Stomach (tissue), 9 donors: ENCODE data around the gene FHOD3. TPM values are rescaled to one million over a fixed set of nuclear protein-coding genes. Genes with fewer than 3 reads are reported as not detected.

Experiments used
- DNase-seq, 2 donors: peaks; one replicate each; pipeline versions ENCODE4 v3.0.0 to v3.0.0-alpha.2; 2013 to 2019
- H3K27ac ChIP-seq, 5 donors: fragments of 200-600 bp in 4 of 5; sonication (generic) in 4 of 5; one replicate each; pipeline ENCODE4 v1.5.1; 2013 to 2019; ENCODE audit warnings: mild to moderate bottlenecking in 1 of 5, moderate library complexity in 1 of 5
- H3K27me3 ChIP-seq, 3 donors: fragments of 200-600 bp; sonication (generic); one replicate each; pipeline ENCODE4 v1.5.1; 2017 to 2019; ENCODE audit warnings: mixed run types in 1 of 3
- H3K36me3 ChIP-seq, 4 donors: fragments of 200-600 bp; sonication (generic); 1 replicate in 3 of 4; 2 replicates in 1 of 4; pipeline ENCODE4 v1.5.1; 2016 to 2019
- H3K4me1 ChIP-seq, 4 donors: fragments of 200-600 bp; sonication (generic); one replicate each; pipeline ENCODE4 v1.5.1; 2016 to 2019
- H3K4me3 ChIP-seq, 4 donors: fragments of 200-600 bp; sonication (generic) in 3 of 4; one replicate each; pipeline ENCODE4 v1.5.1; 2016 to 2019; ENCODE audit warnings: mild to moderate bottlenecking in 1 of 4
- H3K9me3 ChIP-seq, 4 donors: fragments of 200-600 bp; sonication (generic); one replicate each; pipeline ENCODE4 v1.5.1; 2016 to 2019
- EP300 ChIP-seq: sonication (generic); formaldehyde crosslinking; IDR thresholded peaks from one replicate; pipeline ENCODE4 v1.6.1; 2017; ENCODE audit warnings: antibody characterized with exemption
- POLR2A ChIP-seq, 4 donors: fragments of 450-650 bp; IDR thresholded peaks; one replicate each; pipeline ENCODE4 v1.6.1; 2016; ENCODE audit warnings: antibody characterized with exemption in 4 of 4, control low read depth in 2 of 4, mild to moderate bottlenecking in 1 of 4, moderate library complexity in 1 of 4
- POLR2AphosphoS5 ChIP-seq, 3 donors: sonication (generic); formaldehyde crosslinking; IDR thresholded peaks; one replicate each; pipeline ENCODE4 v1.6.1; 2016; ENCODE audit warnings: antibody characterized with exemption in 3 of 3
- WGBS, 5 donors: extraction: QIAGEN DNeasy Blood & Tissue Kit in 3 of 5; methylation state at CpG; one replicate each; pipeline versions ENCODE4 v1.1.5 to v1.1.7; 2013 to 2018; 5-methylcytosine and 5-hydroxymethylcytosine counted together
- intact Hi-C: fragments of 100-400 bp; cut with DNase I; formaldehyde crosslinking; loops from one replicate; pipeline ENCODE4 v1.15.1; 2023; ENCODE audit warnings: low total_unique reads
- polyA plus RNA-seq, 3 donors: library from polyadenylated mRNA; stranded (reverse); fragments of 200-250 nt; gene quantifications; one replicate each; pipeline ENCODE4 v1.2.3, GENCODE V29; 2013
- total RNA-seq, 5 donors: library from RNA; depleted of rRNA; stranded (reverse); fragments of >200 nt; gene quantifications; one replicate each; pipeline versions ENCODE4 v1.1.0 to v1.2.3, GENCODE V29; 2014 to 2016
- TF ChIP-seq, protein P1 (sequence below), 7 experiments: fragments of 450-650 bp in 4 of 7; fragments of 200-600 bp in 3 of 7; sonication (generic) in 3 of 7; IDR thresholded peaks; one replicate each; pipeline ENCODE4 v1.5.1; 2016 to 2019; ENCODE audit warnings: antibody characterized with exemption in 7 of 7, control low read depth in 2 of 7, mild to moderate bottlenecking in 1 of 7
- donor health status: healthy with polysubstance abuse.
- donor health status: Bipolar disorder and iron deficiency.
- donor health status: healthy.

The FHOD3 gene
- total and polyA plus RNA-seq, 8 donors: under 0.01 to 9.1 (median 4.6) TPM

DNA sequence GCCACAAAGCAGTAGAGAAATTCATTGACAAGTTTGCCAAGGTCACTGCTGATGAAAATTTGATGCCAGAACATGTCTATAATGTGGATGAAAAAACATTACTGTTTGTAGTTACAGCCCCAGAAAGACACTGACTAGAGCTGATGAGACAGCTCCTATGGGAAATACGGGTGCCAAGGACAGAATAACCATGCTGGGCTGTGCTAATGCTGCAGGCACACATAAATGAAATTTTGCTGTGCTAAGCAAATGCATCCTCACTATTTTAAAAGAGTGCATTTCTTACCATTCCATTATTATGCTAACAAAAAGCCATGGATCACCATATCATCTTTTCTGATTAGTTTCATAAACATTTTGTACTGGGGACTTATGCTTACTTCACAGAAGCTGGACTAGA is 208.2 kb downstream of the FHOD3 start:
- Histone ChIP-seq H3K4me1 (no peaks in the 10 kb centered on the region), H3K9me3 (no peaks in the 10 kb centered on the region), H3K4me3 (no peak overlapping the region), H3K27ac (no peak overlapping the region), H3K27me3 (no peaks in the 10 kb centered on the region), H3K36me3 (no peaks in the 10 kb centered on the region)
- intact Hi-C loops: no loop called here
- WGBS, 5 donors: 63 to 85% (median 68%) methylated on average over 1 of the region's 1 CpG
- TF ChIP-seq EP300: no peak
- no peak for DNase-seq

DNA sequence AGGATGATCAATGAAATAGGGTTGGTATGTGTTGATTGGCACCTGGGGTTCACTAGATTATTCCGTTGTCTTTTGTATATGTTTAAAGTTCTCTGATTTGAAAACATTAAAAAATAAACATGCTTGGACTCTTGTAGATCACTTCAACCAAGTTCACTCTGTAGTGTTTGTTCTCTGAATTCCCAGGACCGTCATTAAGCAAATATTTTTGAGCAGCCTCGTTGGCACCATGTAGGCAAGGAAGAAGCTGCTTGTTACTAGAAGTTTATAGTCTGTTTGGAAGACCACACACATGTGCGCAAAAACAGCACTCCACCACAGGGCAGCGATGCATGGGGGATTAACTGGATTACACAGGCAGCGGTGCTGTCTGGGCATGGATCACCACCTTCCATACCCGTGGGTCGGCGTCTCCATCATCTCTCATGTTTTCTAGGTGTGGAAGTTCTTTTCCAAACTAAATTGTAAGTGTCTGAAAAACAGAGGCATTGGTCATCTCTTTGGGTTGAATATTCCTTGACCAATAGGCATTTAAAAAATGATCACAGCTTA is 212.2 kb downstream of the FHOD3 start:
- no peaks in the 10 kb centered on the region for H3K36me3 ChIP-seq
- H3K4me1 ChIP-seq: no peaks in the 10 kb centered on the region
- TF ChIP-seq POLR2AphosphoS5 (IDR thresholded peaks at IDR 0.05) (no peak), EP300 (no peak), POLR2A (IDR thresholded peaks at IDR 0.05) (no peak)
- TF ChIP-seq, protein P1, sequence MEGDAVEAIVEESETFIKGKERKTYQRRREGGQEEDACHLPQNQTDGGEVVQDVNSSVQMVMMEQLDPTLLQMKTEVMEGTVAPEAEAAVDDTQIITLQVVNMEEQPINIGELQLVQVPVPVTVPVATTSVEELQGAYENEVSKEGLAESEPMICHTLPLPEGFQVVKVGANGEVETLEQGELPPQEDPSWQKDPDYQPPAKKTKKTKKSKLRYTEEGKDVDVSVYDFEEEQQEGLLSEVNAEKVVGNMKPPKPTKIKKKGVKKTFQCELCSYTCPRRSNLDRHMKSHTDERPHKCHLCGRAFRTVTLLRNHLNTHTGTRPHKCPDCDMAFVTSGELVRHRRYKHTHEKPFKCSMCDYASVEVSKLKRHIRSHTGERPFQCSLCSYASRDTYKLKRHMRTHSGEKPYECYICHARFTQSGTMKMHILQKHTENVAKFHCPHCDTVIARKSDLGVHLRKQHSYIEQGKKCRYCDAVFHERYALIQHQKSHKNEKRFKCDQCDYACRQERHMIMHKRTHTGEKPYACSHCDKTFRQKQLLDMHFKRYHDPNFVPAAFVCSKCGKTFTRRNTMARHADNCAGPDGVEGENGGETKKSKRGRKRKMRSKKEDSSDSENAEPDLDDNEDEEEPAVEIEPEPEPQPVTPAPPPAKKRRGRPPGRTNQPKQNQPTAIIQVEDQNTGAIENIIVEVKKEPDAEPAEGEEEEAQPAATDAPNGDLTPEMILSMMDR (IDR thresholded peaks at IDR 0.05): no peak
- no peaks in the 10 kb centered on the region for H3K27me3 ChIP-seq
- DNase-seq: no peak
- no peak overlapping the region for H3K27ac ChIP-seq
- 65 to 75% (median 68%) methylated on average over 9 of the region's 9 CpGs for WGBS, 5 donors
- intact Hi-C loops: no loop called here
- H3K9me3 ChIP-seq: no peaks in the 10 kb centered on the region
- H3K4me3 ChIP-seq: no peak overlapping the region

DNA sequence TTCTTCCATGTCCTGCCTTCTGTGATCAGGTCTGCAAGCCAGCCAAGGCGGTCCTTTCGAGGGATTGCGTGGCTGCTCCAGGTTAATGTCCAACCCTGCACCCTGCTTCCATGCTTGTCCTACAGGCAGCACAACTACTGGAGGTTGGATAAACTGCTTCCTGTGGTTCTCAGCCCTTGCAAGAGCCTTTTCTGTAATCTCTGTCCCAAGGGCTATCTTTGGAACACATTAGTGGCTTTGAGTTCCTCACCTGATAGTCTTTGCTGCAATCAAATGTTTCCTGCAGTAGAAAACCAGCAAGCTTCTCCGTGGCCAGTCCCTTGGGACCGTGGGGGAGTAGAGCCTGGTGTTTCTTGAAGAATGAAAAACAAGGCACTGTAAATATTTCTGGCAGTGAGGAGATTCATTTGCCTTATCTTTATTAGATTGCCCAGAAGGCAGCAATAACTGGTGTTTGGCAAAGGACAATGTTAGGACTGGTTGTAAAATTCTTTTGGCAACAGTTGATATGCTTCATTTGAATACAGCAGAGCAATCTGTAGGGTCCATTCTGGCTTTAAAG is 214.4 kb downstream of the FHOD3 start:
- no peaks in the 10 kb centered on the region for H3K36me3 ChIP-seq
- no peaks in the 10 kb centered on the region for H3K4me1 ChIP-seq
- H3K27me3 ChIP-seq: no peaks in the 10 kb centered on the region
- WGBS, 5 donors: 63 to 70% (median 68%) methylated on average over 5 of the region's 5 CpGs
- no peak for DNase-seq
- intact Hi-C loops: no loop called here
- no peak overlapping the region for H3K4me3 ChIP-seq
- no peaks in the 10 kb centered on the region for H3K9me3 ChIP-seq
- no peak for TF ChIP-seq POLR2A (IDR thresholded peaks at IDR 0.05)
- no peak for TF ChIP-seq EP300
- TF ChIP-seq POLR2AphosphoS5 (IDR thresholded peaks at IDR 0.05): no peak
- TF ChIP-seq, protein P1 (IDR thresholded peaks at IDR 0.05): no peak
- H3K27ac ChIP-seq: no peak overlapping the region

DNA sequence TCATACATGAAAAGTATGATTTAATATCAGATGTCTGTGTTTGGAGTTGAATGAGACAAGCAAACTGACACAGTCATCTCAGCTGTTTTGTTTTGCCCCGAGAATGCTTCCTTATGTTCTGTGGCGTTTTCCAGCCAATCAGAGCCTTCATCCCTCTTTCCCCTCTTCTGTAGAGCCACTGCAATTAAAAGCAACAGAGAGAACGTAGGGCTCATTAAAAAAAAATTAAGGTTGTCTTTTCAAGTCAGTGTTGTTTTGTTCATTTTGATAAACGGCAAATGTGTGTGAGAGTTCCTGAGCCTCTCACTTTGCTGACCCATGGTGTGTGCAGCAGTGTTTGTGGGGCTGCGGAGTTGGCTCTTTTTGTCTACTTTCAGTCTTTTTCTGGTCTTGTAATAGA is 216.0 kb downstream of the FHOD3 start:
- TF ChIP-seq EP300 (no peak), POLR2AphosphoS5 (IDR thresholded peaks at IDR 0.05) (no peak), POLR2A (IDR thresholded peaks at IDR 0.05) (no peak)
- TF ChIP-seq, protein P1 (IDR thresholded peaks at IDR 0.05): no peak
- Histone ChIP-seq H3K27me3 (no peaks in the 10 kb centered on the region), H3K9me3 (no peaks in the 10 kb centered on the region), H3K4me3 (no peak overlapping the region), H3K4me1 (no peaks in the 10 kb centered on the region), H3K27ac (no peak overlapping the region), H3K36me3 (no peaks in the 10 kb centered on the region)
- intact Hi-C loops: no loop called here
- no peak for DNase-seq
- WGBS, 5 donors: 42 to 69% (median 56%) methylated on average over 5 of the region's 5 CpGs

DNA sequence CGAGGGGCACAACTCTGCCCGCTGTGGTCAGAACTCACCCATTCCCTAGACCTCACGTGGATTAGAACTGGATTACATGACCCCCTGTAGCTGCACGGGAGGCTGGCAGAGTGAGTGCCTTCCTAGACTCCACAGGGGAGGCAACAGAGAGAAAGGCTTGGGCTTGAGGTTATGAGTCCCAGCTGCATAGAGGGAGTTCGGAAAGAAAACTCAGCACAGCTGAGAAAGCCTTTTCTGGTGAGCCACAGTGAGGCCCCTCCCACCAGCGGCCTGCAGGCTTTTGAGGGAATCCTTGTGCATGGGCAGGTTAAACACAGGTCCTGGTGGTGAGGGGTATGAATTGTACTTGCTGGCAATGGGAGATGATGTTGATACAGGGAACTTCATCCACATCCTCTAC is 217.3 kb downstream of the FHOD3 start:
- no peaks in the 10 kb centered on the region for H3K9me3 ChIP-seq
- no peaks in the 10 kb centered on the region for H3K27me3 ChIP-seq
- intact Hi-C loops: no loop called here
- no peak for TF ChIP-seq EP300
- TF ChIP-seq POLR2AphosphoS5 (IDR thresholded peaks at IDR 0.05): no peak
- 72 to 83% (median 82%) methylated on average over 5 to 6 of the region's 6 CpGs for WGBS, 5 donors
- H3K4me1 ChIP-seq: no peaks in the 10 kb centered on the region
- no peak overlapping the region for H3K27ac ChIP-seq
- no peak for DNase-seq
- no peaks in the 10 kb centered on the region for H3K36me3 ChIP-seq
- no peak overlapping the region for H3K4me3 ChIP-seq
